Motor neuron (in vitro differentiated cells): Measurements from ENCODE around the gene TUSC2. TPM values are rescaled to one million over a fixed set of nuclear protein-coding genes. Genes with fewer than 3 reads are reported as not detected.

ENCODE experiments used
- ATAC-seq, 8 experiments: fragments of 200-7000 bp; cut with Tn5 transposase; replicated peaks in 6 of 8; 2 replicates each; pipeline ENCODE4 v1.8.0; 2021; ENCODE audit warnings: mild to moderate bottlenecking in 8 of 8, moderate library complexity in 8 of 8
- H3K27ac ChIP-seq, 2 donors: fragments of 250-450 bp; sonication (Bioruptor Pico); 2 replicates each; pipeline ENCODE4 v1.9.0; 2021; ENCODE audit warnings: antibody characterized with exemption in 2 of 2, mild to moderate bottlenecking in 2 of 2, moderate library complexity in 1 of 2
- H3K4me1 ChIP-seq, 2 donors: fragments of 250-450 bp; sonication (Bioruptor Pico); replicated peaks in 1 of 2; 2 replicates each; pipeline ENCODE4 v1.6.1; 2021; ENCODE audit warnings: antibody characterized with exemption in 2 of 2, mild to moderate bottlenecking in 2 of 2, moderate library complexity in 1 of 2
- H3K4me3 ChIP-seq, 5 donors: fragments of 250-450 bp; sonication (Bioruptor Pico); 2 replicates each; pipeline ENCODE4 v1.9.0; 2021; ENCODE audit warnings: antibody characterized with exemption in 5 of 5, mild to moderate bottlenecking in 5 of 5, moderate library complexity in 4 of 5
- WGBS, 10 experiments: fragments of 450-650 bp; shearing (Covaris generic); methylation state at CpG; one replicate each; pipeline ENCODE4 v1.0.0; 2022; 5-methylcytosine and 5-hydroxymethylcytosine counted together
- in situ Hi-C, 9 experiments: fragments of 400-800 bp; cut with MboI; loops; one replicate each; pipeline ENCODE4 v1.15.0; 2021; ENCODE audit warnings: low sequenced_read_pairs in 9 of 9, low pct_unique_long_range_greater_than_20kb in 2 of 9; ENCODE audit not compliant: unreplicated experiment in 9 of 9
- total RNA-seq, 8 experiments: library from RNA; unstranded; fragments of 300-600 nt; gene quantifications; 2 replicates each; pipeline versions ENCODE4 v1.2.3 to v1.2.4, GENCODE V29; 2022

TUSC2 gene
- total RNA-seq, 8 experiments from 2014 or later, result 15.5 to 36.9 (median 26.1) TPM

DNA sequence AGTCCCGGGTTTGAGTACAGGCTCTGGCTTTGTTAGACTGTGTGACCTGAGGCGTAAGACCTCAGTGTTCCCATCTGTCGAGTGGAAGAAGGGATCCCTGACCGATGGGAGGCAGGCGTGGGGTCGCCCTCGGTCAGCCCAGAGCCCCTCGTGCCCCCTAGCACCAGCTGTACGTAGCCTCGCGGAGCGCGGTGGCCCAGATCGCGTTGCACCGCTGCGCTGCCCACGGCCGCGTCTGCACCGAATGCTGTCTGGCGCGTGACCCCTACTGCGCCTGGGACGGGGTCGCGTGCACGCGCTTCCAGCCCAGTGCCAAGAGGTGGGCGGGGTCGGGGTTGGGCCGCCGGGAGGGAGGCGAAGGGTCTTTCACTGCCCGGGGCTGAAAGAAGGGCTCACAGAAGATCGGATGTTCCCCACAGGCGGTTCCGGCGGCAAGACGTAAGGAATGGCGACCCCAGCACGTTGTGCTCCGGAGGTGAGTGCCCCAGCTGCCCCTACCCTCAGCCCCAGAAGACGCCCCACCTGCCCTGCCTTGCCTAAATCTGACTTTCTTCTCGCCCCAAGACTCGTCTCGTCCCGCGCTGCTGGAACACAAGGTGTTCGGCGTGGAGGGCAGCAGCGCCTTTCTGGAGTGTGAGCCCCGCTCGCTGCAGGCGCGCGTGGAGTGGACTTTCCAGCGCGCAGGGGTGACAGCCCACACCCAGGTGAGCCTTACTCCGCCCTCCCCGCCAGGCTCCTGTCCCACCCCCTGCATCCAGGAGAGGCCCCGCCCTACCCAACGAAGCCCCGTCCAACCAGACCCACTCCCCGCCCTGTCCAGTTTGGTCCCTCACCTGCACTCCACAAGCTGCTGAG is 52.7 kb downstream of the TUSC2 start:
- in situ Hi-C loops, result loop anchor here in 2 of 9 experiments (10.0 kb wide), 1 partner anchor 81 kb away; the partner anchor contains the start of gene GNAT1 (in 2 of the 2)
- ATAC-seq, result peak in 4 of 8 experiments; percentile 6 to 29 (median 18)
- peak overlapping the region in 1 of 5 donors; percentile 7 for H3K4me3 ChIP-seq
- peaks cover 9 to 10% of the 10 kb centered on the region in 2 donors for H3K4me1 ChIP-seq
- H3K27ac ChIP-seq, result no peak overlapping the region
- 0 to 92% (median 1%) methylated on average over 5 to 17 of the region's 65 CpGs; no CpG with 5 or more reads in 7 of the 10 experiments for WGBS, 10 experiments

Other genes starting within 250 kb of the TUSC2 start
- 100 to 1,000 TPM; 117 to 288 (median 144) TPM for gene RBM5, start 239.3 kb downstream of the TUSC2 start, total RNA-seq
- 1 to 10 TPM in 7 of 8 experiments, under 1 TPM in 1; 0.61 to 8.5 (median 3.1) TPM for gene SEMA3F, start 172.9 kb downstream of the TUSC2 start, total RNA-seq
- gene GNAT1, start 136.6 kb downstream of the TUSC2 start, total RNA-seq, result under 1 TPM in 4 of 8 experiments, not detected in 4; 0.27 to 0.66 (median 0.34) TPM
- gene SLC38A3, start 123.0 kb downstream of the TUSC2 start, total RNA-seq, result 1 to 10 TPM in 3 of 8 experiments, under 1 TPM in 5; 0.46 to 9.0 (median 0.85) TPM
- gene GNAI2, start 92.0 kb downstream of the TUSC2 start, total RNA-seq, result 100 to 1,000 TPM in 4 of 8 experiments, 10 to 100 TPM in 4; 65.9 to 163 (median 100) TPM
- gene SEMA3B, start 59.1 kb downstream of the TUSC2 start, total RNA-seq, result 10 to 100 TPM in 3 of 8 experiments, 1 to 10 TPM in 5; 2.0 to 20.8 (median 6.9) TPM
- 1 to 10 TPM in 2 of 8 experiments, under 1 TPM in 5, not detected in 1; 0.36 to 2.6 (median 0.54) TPM for gene LSMEM2, start 49.1 kb downstream of the TUSC2 start, total RNA-seq
- 100 to 1,000 TPM in 1 of 8 experiments, 10 to 100 TPM in 7; 13.3 to 111 (median 24.8) TPM for gene IFRD2, start 35.8 kb downstream of the TUSC2 start, total RNA-seq
- gene HYAL3, start 28.8 kb downstream of the TUSC2 start, total RNA-seq, result 1 to 10 TPM; 2.0 to 4.7 (median 3.1) TPM
- 1 to 10 TPM; 2.7 to 8.8 (median 5.1) TPM for gene NAA80, start 28.8 kb downstream of the TUSC2 start, total RNA-seq
- 10 to 100 TPM in 2 of 8 experiments, 1 to 10 TPM in 3, under 1 TPM in 3; 0.63 to 35.4 (median 1.2) TPM for gene HYAL1, start 24.6 kb downstream of the TUSC2 start, total RNA-seq
- 10 to 100 TPM; 18.9 to 44.3 (median 27.0) TPM for gene HYAL2, start 5.5 kb downstream of the TUSC2 start, total RNA-seq
- 10 to 100 TPM; 14.0 to 21.3 (median 18.0) TPM for gene RASSF1, start 12.6 kb upstream of the TUSC2 start, total RNA-seq
- gene ZMYND10, start 17.5 kb upstream of the TUSC2 start, total RNA-seq, result 10 to 100 TPM in 2 of 8 experiments, 1 to 10 TPM in 5, under 1 TPM in 1; 0.76 to 91.1 (median 2.2) TPM
- gene NPRL2, start 22.6 kb upstream of the TUSC2 start, total RNA-seq, result 10 to 100 TPM; 17.9 to 90.8 (median 28.9) TPM
- 10 to 100 TPM; 12.7 to 28.7 (median 19.0) TPM for gene CYB561D2, start 22.6 kb upstream of the TUSC2 start, total RNA-seq
- gene TMEM115, start 31.3 kb upstream of the TUSC2 start, total RNA-seq, result 10 to 100 TPM; 17.2 to 66.1 (median 27.7) TPM
- gene CACNA2D2, start 175.4 kb upstream of the TUSC2 start, total RNA-seq, result 1 to 10 TPM; 1.7 to 8.5 (median 7.2) TPM
- gene C3orf18, start 239.5 kb upstream of the TUSC2 start, total RNA-seq, result 10 to 100 TPM in 5 of 8 experiments, 1 to 10 TPM in 3; 7.4 to 12.3 (median 10.7) TPM
- gene HEMK1, start 241.3 kb upstream of the TUSC2 start, total RNA-seq, result 10 to 100 TPM in 7 of 8 experiments, 1 to 10 TPM in 1; 9.5 to 25.5 (median 15.6) TPM